Upper lobe of left lung (tissue), 4 donors: ENCODE measurements around the gene TSPEAR.

Experiments
- EP300 ChIP-seq, 4 donors: sonication (generic); formaldehyde crosslinking; IDR thresholded peaks; one replicate each; pipeline ENCODE4 v1.5.1; 2017; ENCODE audit warnings: antibody characterized with exemption in 4 of 4, control low read depth in 2 of 4
- POLR2AphosphoS5 ChIP-seq, 2 donors: sonication (generic); formaldehyde crosslinking; IDR thresholded peaks; one replicate each; pipeline ENCODE4 v1.5.1; 2017; ENCODE audit warnings: antibody characterized with exemption in 2 of 2
- TF ChIP-seq, protein P1 (sequence below), 6 experiments: fragments of 450-650 bp in 4 of 6; fragments of 200-600 bp in 2 of 6; sonication (generic) in 2 of 6; IDR thresholded peaks; one replicate each; pipeline ENCODE4 v1.5.1; 2016 to 2019; ENCODE audit warnings: antibody characterized with exemption in 6 of 6

- TF ChIP-seq POLR2AphosphoS5 (IDR thresholded peaks at IDR 0.05) (no peak), EP300 (IDR thresholded peaks at IDR 0.05) (no peak)
- TF ChIP-seq, protein P1, sequence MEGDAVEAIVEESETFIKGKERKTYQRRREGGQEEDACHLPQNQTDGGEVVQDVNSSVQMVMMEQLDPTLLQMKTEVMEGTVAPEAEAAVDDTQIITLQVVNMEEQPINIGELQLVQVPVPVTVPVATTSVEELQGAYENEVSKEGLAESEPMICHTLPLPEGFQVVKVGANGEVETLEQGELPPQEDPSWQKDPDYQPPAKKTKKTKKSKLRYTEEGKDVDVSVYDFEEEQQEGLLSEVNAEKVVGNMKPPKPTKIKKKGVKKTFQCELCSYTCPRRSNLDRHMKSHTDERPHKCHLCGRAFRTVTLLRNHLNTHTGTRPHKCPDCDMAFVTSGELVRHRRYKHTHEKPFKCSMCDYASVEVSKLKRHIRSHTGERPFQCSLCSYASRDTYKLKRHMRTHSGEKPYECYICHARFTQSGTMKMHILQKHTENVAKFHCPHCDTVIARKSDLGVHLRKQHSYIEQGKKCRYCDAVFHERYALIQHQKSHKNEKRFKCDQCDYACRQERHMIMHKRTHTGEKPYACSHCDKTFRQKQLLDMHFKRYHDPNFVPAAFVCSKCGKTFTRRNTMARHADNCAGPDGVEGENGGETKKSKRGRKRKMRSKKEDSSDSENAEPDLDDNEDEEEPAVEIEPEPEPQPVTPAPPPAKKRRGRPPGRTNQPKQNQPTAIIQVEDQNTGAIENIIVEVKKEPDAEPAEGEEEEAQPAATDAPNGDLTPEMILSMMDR (IDR thresholded peaks at IDR 0.05) = no peak
Measured at GRCh38 chr21:44611551-44611950, 99.8 kb downstream of the TSPEAR start.
